Vein endothelial cell (primary cell): ENCODE results near the gene HSD17B10. TPM values are rescaled to one million over a fixed set of nuclear protein-coding genes. Genes with fewer than 3 reads are reported as not detected.

Experiments used
- small RNA-seq: library from RNA; depleted of rRNA; stranded (forward); fragments of <200 nt; gene quantifications from one replicate; pipeline ENCODE3, GENCODE V24; 2012
- total RNA-seq: library from RNA; depleted of rRNA; stranded (reverse); fragments of >200 nt; gene quantifications from 2 replicates; pipeline ENCODE4 v1.2.3, GENCODE V29; 2012

Gene HSD17B10
- 47.9 and 52.3 TPM in 2 replicates for total RNA-seq

DNA sequence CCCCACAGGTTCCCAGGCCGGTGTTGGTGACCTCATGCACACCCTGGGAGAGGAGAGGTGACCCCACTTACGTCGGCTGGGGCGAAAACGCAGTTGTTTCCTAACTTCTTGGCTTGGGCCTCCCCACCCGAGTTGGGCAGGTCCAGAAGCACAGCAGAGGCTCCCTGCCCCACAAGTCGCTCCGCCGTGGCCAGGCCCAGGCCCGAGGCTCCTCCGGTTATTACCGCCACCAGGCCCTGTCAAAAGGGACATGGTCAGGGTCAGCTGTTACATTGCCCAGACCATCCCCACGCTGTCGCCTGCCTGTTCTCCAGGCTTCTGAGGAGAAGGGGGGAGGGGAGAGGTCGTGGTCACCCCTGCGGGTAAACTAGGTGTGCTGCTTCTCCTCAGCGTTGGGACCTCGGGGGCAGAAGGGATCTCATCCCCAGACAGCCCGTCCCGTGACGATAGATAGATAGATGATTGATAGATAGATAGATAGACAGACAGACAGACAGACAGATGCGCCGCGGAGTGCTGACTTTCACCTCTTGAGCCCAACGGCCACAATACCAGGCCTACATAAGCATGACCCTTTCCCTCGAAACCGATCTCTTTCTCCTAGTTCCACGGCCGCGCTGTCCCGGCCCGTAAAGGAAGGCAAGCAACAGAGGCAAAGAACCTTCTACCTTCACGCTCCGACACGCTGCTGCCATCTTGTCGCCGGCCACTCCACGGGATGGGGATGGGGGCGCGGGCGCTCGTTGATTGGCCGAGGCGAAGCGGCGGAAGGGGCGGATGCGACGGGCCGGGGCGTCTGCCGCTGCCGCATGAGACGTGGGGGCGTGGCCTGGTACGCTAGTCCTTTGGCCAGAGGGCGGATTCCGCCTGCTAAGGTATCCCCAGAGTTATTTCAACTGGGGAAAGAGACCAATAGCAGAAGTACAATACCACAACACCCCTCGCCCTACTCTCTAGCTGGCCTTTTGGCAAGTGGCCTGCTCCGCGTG is at the start of gene HSD17B10:
TSS of gene HSD17B10 (minus strand) at position 720 of the 989 bp plus-strand sequence. CDS start at position 695, 25 bp downstream.

GRCh38 chrX:53422861-53423306 is 11.3 kb downstream of the HSD17B10 start, which contains the start of gene RIBC1:
Gene RIBC1 (plus strand): TSS chrX:53422873. CDS start chrX:53426277, 3,404 bp downstream.

DNA sequence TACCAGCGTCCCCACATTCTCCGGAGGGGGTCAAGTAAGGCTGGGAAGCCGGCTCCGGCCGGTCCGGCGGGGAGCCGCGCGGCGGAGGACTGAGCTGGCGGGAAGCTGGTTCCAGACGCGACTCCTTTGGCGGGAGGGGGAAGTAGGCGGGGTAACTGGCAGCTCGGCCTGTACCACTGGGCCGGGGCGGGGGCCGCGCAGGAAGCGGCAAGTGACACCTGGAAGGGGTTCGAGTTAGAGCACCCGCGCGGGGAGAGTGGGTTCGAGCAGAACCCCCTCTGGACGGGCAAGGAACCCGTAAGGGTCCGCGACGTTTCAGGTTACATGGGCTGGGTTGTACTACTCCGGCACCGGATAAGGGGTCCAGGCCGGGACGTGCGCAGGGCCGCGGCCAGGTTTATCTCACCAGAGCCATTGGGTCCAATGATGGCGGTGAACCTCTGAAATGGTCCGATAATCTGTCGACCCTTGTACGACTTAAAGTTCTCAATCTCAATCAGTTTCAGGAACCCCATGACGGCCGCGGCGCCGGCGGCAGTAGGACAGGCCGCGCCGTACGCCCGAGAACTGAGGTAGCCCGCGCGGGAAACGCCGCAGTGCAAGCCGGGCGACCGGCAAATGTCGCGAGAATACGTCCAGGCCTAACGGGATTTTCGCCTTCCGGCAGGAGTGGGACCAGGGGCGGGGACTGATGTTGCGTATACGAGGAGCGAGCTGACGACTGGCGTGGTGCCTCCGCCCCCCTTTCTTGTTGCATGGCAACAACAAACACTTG is 11.9 kb downstream of the HSD17B10 start, which contains the start of gene SMC1A:
TSS of gene SMC1A (minus strand) at position 569 of the 775 bp plus-strand sequence. CDS start at position 515, 54 bp downstream.

Small RNA genes lying within 50 kb of the gene (small RNA-seq; reads per million reads assigned to genes)
- gene MIR6857 (0.08 reads per million), gene VTRNA3-1P (0.08 reads per million)

Other genes starting within 250 kb of the HSD17B10 start
- 106 and 121 TPM in 2 replicates for gene KDM5C, start 209.2 kb downstream of the HSD17B10 start, total RNA-seq
- gene IQSEC2, start 152.8 kb downstream of the HSD17B10 start, total RNA-seq = 4.0 and 4.2 TPM in 2 replicates
- gene SMC1A, start 11.7 kb downstream of the HSD17B10 start, total RNA-seq = 20.3 and 30.4 TPM in 2 replicates
- 0.19 TPM in 1 of 2 replicates, not detected in the other for gene RIBC1, start 11.5 kb downstream of the HSD17B10 start, total RNA-seq